Measurements from ENCODE around the gene NBPF20. TPM values are rescaled to one million over a fixed set of nuclear protein-coding genes. Genes with fewer than 3 reads are reported as not detected.
A peak's percentile ranks its signal among the peaks of the same experiment; 100 is the strongest.
"Not testable (repeated sequence)": the region's sequence is repeated elsewhere in the genome, so short reads cannot be mapped to it uniquely, and the experiment has no call there.

NBPF20 gene
- total RNA-seq, 2 donors from 2014 or later: 1.3 to 2.3 TPM

GRCh38 chr1:145453873-145454823 lies 28.7 kb upstream of the NBPF20 start:
- not testable (repeated sequence) for H3K9me3 Mint-ChIP-seq; H3K4me1 Mint-ChIP-seq (ENCODE audit: low read depth); ATAC-seq (replicated peaks in 1 of 2); DNase-seq; H3K36me3 Mint-ChIP-seq (ENCODE audit: insufficient read depth in 2 of 2); H3K27ac Mint-ChIP-seq
- peaks cover 23% of the 10 kb centered on the region for H3K27me3 Mint-ChIP-seq (ENCODE audit: low read depth)
- peak overlapping the region; percentile 34 to 57 for H3K4me3 Mint-ChIP-seq

- DNase-seq; H3K27ac Mint-ChIP-seq; H3K9me3 Mint-ChIP-seq; H3K4me3 Mint-ChIP-seq; ATAC-seq (replicated peaks in 1 of 2); H3K36me3 Mint-ChIP-seq (ENCODE audit: insufficient read depth in 2 of 2); H3K4me1 Mint-ChIP-seq (ENCODE audit: low read depth): not testable (repeated sequence)
- H3K27me3 Mint-ChIP-seq (ENCODE audit: low read depth): peaks cover 23% of the 10 kb centered on the region
Observed at GRCh38 chr1:145452506-145452905, 27.1 kb upstream of the NBPF20 start.

GRCh38 chr1:145451914-145452313 lies 26.5 kb upstream of the NBPF20 start:
- H3K27me3 Mint-ChIP-seq (ENCODE audit: low read depth): peaks cover 23% of the 10 kb centered on the region
- ATAC-seq (replicated peaks in 1 of 2): peak; percentile 61 to 67
- H3K4me1 Mint-ChIP-seq (ENCODE audit: low read depth); H3K36me3 Mint-ChIP-seq (ENCODE audit: insufficient read depth in 2 of 2); H3K9me3 Mint-ChIP-seq; H3K4me3 Mint-ChIP-seq; H3K27ac Mint-ChIP-seq: not testable (repeated sequence)
- DNase-seq: peak; percentile 51 to 52

- not testable (repeated sequence) for H3K36me3 Mint-ChIP-seq (ENCODE audit: insufficient read depth in 2 of 2); DNase-seq; H3K4me1 Mint-ChIP-seq (ENCODE audit: low read depth); H3K27me3 Mint-ChIP-seq (ENCODE audit: low read depth); H3K9me3 Mint-ChIP-seq; H3K4me3 Mint-ChIP-seq; ATAC-seq (replicated peaks in 1 of 2); H3K27ac Mint-ChIP-seq
Observed at GRCh38 chr1:145445219-145445618, 19.8 kb upstream of the NBPF20 start.

- not testable (repeated sequence) for ATAC-seq (replicated peaks in 1 of 2); H3K36me3 Mint-ChIP-seq (ENCODE audit: insufficient read depth in 2 of 2); H3K27me3 Mint-ChIP-seq (ENCODE audit: low read depth); H3K27ac Mint-ChIP-seq; H3K4me1 Mint-ChIP-seq (ENCODE audit: low read depth); H3K4me3 Mint-ChIP-seq; DNase-seq; H3K9me3 Mint-ChIP-seq
Observed at GRCh38 chr1:145442340-145442739, 16.9 kb upstream of the NBPF20 start.

- not testable (repeated sequence) for H3K27ac Mint-ChIP-seq
- peak overlapping the region; percentile 70 to 84 for H3K4me3 Mint-ChIP-seq
- H3K36me3 Mint-ChIP-seq (ENCODE audit: insufficient read depth in 2 of 2): peaks cover 13 to 15% of the 10 kb centered on the region in 2 donors
Observed at GRCh38 chr1:145431363-145432256, 6.2 kb upstream of the NBPF20 start.

GRCh38 chr1:145430830-145431229 lies 5.4 kb upstream of the NBPF20 start:
- H3K27me3 Mint-ChIP-seq (ENCODE audit: low read depth): peaks cover 50% of the 10 kb centered on the region
- not testable (repeated sequence) for H3K4me1 Mint-ChIP-seq (ENCODE audit: low read depth)

More at GRCh38 chr1:145431363-145432256, 6.2 kb upstream of the NBPF20 start:
- DNase-seq: peak in 1 of 2 donors; percentile 27
- ATAC-seq (replicated peaks in 1 of 2): peak; percentile 51 to 54
- peaks cover 50% of the 10 kb centered on the region for H3K27me3 Mint-ChIP-seq (ENCODE audit: low read depth)
- H3K9me3 Mint-ChIP-seq; H3K4me1 Mint-ChIP-seq (ENCODE audit: low read depth): not testable (repeated sequence)

GRCh38 chr1:145429329-145429728 lies 3.9 kb upstream of the NBPF20 start:
- H3K4me3 Mint-ChIP-seq; H3K9me3 Mint-ChIP-seq; DNase-seq; H3K27ac Mint-ChIP-seq; ATAC-seq (replicated peaks in 1 of 2): not testable (repeated sequence)
- H3K4me1 Mint-ChIP-seq (ENCODE audit: low read depth): peaks cover 20% of the 10 kb centered on the region
- peaks cover 50% of the 10 kb centered on the region for H3K27me3 Mint-ChIP-seq (ENCODE audit: low read depth)
- peaks cover 13 to 15% of the 10 kb centered on the region in 2 donors for H3K36me3 Mint-ChIP-seq (ENCODE audit: insufficient read depth in 2 of 2)

More at GRCh38 chr1:145430830-145431229, 5.4 kb upstream of the NBPF20 start:
- DNase-seq; H3K9me3 Mint-ChIP-seq; ATAC-seq (replicated peaks in 1 of 2); H3K27ac Mint-ChIP-seq: not testable (repeated sequence)
- Mint-ChIP-seq H3K36me3 (ENCODE audit: insufficient read depth in 2 of 2) (peaks cover 13 to 15% of the 10 kb centered on the region in 2 donors), H3K4me3 (peak overlapping the region; percentile 44 to 84)

- peak overlapping the region; percentile 5 for H3K27ac Mint-ChIP-seq
- not testable (repeated sequence) for H3K36me3 Mint-ChIP-seq (ENCODE audit: insufficient read depth in 2 of 2); H3K9me3 Mint-ChIP-seq
- peak overlapping the region; percentile 94 to 98 for H3K4me3 Mint-ChIP-seq
- H3K27me3 Mint-ChIP-seq (ENCODE audit: low read depth): peaks cover 29% of the 10 kb centered on the region
- peaks cover 15% of the 10 kb centered on the region for H3K4me1 Mint-ChIP-seq (ENCODE audit: low read depth)
- peak; percentile 45 to 53 for DNase-seq
- peak; percentile 83 to 87 for ATAC-seq (replicated peaks in 1 of 2)
Observed at GRCh38 chr1:145424612-145425435, 579 bp downstream of the NBPF20 start.

GRCh38 chr1:145415149-145415548 lies 10.3 kb downstream of the NBPF20 start:
- not testable (repeated sequence) for H3K36me3 Mint-ChIP-seq (ENCODE audit: insufficient read depth in 2 of 2); DNase-seq; H3K9me3 Mint-ChIP-seq; H3K27me3 Mint-ChIP-seq (ENCODE audit: low read depth); H3K4me1 Mint-ChIP-seq (ENCODE audit: low read depth); H3K27ac Mint-ChIP-seq; ATAC-seq (replicated peaks in 1 of 2); H3K4me3 Mint-ChIP-seq

- not testable (repeated sequence) for H3K36me3 Mint-ChIP-seq (ENCODE audit: insufficient read depth in 2 of 2); H3K27ac Mint-ChIP-seq; DNase-seq; ATAC-seq (replicated peaks in 1 of 2); H3K4me3 Mint-ChIP-seq; H3K9me3 Mint-ChIP-seq; H3K4me1 Mint-ChIP-seq (ENCODE audit: low read depth); H3K27me3 Mint-ChIP-seq (ENCODE audit: low read depth)
Observed at GRCh38 chr1:145407266-145407665, 18.1 kb downstream of the NBPF20 start.

- H3K4me3 Mint-ChIP-seq; ATAC-seq (replicated peaks in 1 of 2); H3K4me1 Mint-ChIP-seq (ENCODE audit: low read depth); H3K27ac Mint-ChIP-seq; H3K27me3 Mint-ChIP-seq (ENCODE audit: low read depth); H3K36me3 Mint-ChIP-seq (ENCODE audit: insufficient read depth in 2 of 2); H3K9me3 Mint-ChIP-seq; DNase-seq: not testable (repeated sequence)
Observed at GRCh38 chr1:145404949-145405348, 20.5 kb downstream of the NBPF20 start.

All from activated T-cell treated with anti-CD3 and anti-CD28 coated beads, Interleukin-2, amount 50 U/mL, for 72 hours (primary cell).